ENCODE results near the gene KIF15.

The KIF15 gene

DNA sequence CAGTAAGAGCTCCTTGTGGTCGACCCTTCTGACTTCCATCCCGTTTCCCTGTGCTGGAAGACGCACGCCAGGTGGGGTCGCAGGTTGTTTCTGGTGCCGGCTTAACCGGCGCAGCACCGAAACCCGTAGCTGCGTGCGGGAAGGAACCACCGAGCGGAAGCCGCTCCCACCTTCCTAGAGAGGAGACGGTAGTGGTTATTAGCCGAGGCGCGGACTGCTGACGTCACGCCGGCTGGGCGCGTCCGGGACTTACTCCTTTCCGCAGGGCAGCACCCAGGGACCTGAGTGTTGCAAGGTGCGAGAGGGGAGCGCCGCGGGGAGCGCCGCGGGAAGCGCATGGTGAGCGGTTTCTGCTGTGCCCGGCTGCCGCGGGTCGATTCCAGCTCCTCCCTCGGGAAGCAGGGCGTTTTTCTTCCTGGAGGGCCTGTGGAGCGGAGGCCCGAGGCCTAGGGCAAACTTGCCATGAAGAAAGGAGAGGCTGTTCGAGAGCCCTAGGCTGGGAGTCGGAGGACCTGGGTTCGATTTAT is 32.1 kb upstream of the KIF15 start, which contains the start of gene ZNF501 (continued):
- peak; percentile 65; the same call in 1 of the 2 replicates for TF ChIP-seq ZNF580 (tag by site-specific recombination; IDR thresholded peaks at IDR 0.05)
- TF ChIP-seq ZNF138 (tag by site-specific recombination; IDR thresholded peaks at IDR 0.05; ENCODE audit: borderline replicate concordance), result no peak
- peak; percentile 58 for TF ChIP-seq SETDB1 (IDR thresholded peaks at IDR 0.05; ENCODE audit: insufficient read length, low read length)

GRCh38 chr3:44734646-44735168 is 26.9 kb upstream of the KIF15 start:
- peak; percentile 93 for TF ChIP-seq ZNF501 (tag by site-specific recombination; IDR thresholded peaks at IDR 0.05)
- TF ChIP-seq TRIM28 (IDR thresholded peaks at IDR 0.05; ENCODE audit: borderline replicate concordance, low read length), result peak; percentile 93; the same call in 1 of the 2 replicates
- peak; percentile 96 for TF ChIP-seq SETDB1 (IDR thresholded peaks at IDR 0.05; ENCODE audit: insufficient read length, low read length)
- TF ChIP-seq ZNF768 (tag by site-specific recombination; IDR thresholded peaks at IDR 0.05), result no peak
- no peak for TF ChIP-seq ZNF221 (tag by site-specific recombination; IDR thresholded peaks at IDR 0.05; ENCODE audit: borderline replicate concordance)
- no peak for TF ChIP-seq KLF10 (tag by site-specific recombination; IDR thresholded peaks at IDR 0.05)
- peak; percentile 71; the same call in 1 of the 2 replicates for TF ChIP-seq ZNF274 (IDR thresholded peaks at IDR 0.05; ENCODE audit: low read length)
- TF ChIP-seq ZNF274 (tag by site-specific recombination; IDR thresholded peaks at IDR 0.05; ENCODE audit: borderline replicate concordance), result peak; percentile 87
- Histone ChIP-seq H3K36me3 (ENCODE audit: control insufficient read depth in 2 of 2, insufficient read depth in 1 of 2, low read length in 2 of 2) (peaks cover 0 to 30% of the 10 kb centered on the region in 2 experiments; a peak in 1 of 3 replicates), H3K4me1 (ENCODE audit: control insufficient read depth, insufficient read depth, low read length) (no peaks in the 10 kb centered on the region), H3K9me3 (ENCODE audit: control insufficient read depth, insufficient read depth, low read depth, low read length) (no peaks in the 10 kb centered on the region), H3K27ac (ENCODE audit: extremely low read depth, low read depth, low read length) (no peak overlapping the region), H3K4me3 (ENCODE audit: low read depth, low read length) (no peak overlapping the region)
- POLR2A ChIA-PET, result no interaction called here
- CTCF ChIA-PET, result no interaction called here

GRCh38 chr3:44761101-44761423 is 532 bp upstream of the KIF15 start:
- POLR2A ChIA-PET, result interaction anchor here (1.1 to 1.4 kb wide), 4 partner anchors 31 to 215 kb away, joined by 3 to 11 read pairs (median 5); partner anchors contain the start of genes EXOSC7, ZDHHC3, ZNF35 and ZNF501
- Histone ChIP-seq H3K27ac (ENCODE audit: extremely low read depth, low read depth, low read length) (peak overlapping the region; percentile 41; the same call in 1 of the 2 replicates), H3K9me3 (ENCODE audit: control insufficient read depth, insufficient read depth, low read depth, low read length) (no peaks in the 10 kb centered on the region), H3K4me3 (ENCODE audit: low read depth, low read length) (peak overlapping the region; percentile 87), H3K36me3 (ENCODE audit: control insufficient read depth in 2 of 2, insufficient read depth in 1 of 2, low read length in 2 of 2) (peaks cover 0 to 49% of the 10 kb centered on the region in 2 experiments; a peak in 2 of 3 replicates), H3K4me1 (ENCODE audit: control insufficient read depth, insufficient read depth, low read length) (no peaks in the 10 kb centered on the region)
- CTCF ChIA-PET, result interaction anchor here (0.5 to 0.7 kb wide), 4 partner anchors 86 to 228 kb away, joined by 3 to 4 read pairs (median 4); no protein-coding TSS in a partner anchor
- TF ChIP-seq ZNF571 (tag by site-specific recombination; IDR thresholded peaks at IDR 0.05), result no peak
- no peak for TF ChIP-seq ZNF529 (tag by site-specific recombination; IDR thresholded peaks at IDR 0.05; ENCODE audit: insufficient replicate concordance)
- no peak for TF ChIP-seq ZNF341 (tag by site-specific recombination; IDR thresholded peaks at IDR 0.05; ENCODE audit: low read depth)
- no peak for TF ChIP-seq KLF9 (tag by site-specific recombination; IDR thresholded peaks at IDR 0.05; ENCODE audit: low read depth)
- TF ChIP-seq ZNF394 (tag by site-specific recombination; IDR thresholded peaks at IDR 0.05; ENCODE audit: borderline replicate concordance), result no peak
- TF ChIP-seq ZBTB1 (tag by site-specific recombination; IDR thresholded peaks at IDR 0.05), result no peak
- no peak for TF ChIP-seq ZNF366 (tag by site-specific recombination; conservative IDR thresholded peaks at IDR 0.05)
- TF ChIP-seq ZBTB20 (tag by site-specific recombination; IDR thresholded peaks at IDR 0.05), result no peak
- TF ChIP-seq ZNF10 (tag by site-specific recombination; IDR thresholded peaks at IDR 0.05), result no peak
- no peak for TF ChIP-seq ZNF335 (tag by site-specific recombination; conservative IDR thresholded peaks at IDR 0.05)
- no peak for TF ChIP-seq ZNF426 (tag by site-specific recombination; IDR thresholded peaks at IDR 0.05)
- TF ChIP-seq, protein P1, sequence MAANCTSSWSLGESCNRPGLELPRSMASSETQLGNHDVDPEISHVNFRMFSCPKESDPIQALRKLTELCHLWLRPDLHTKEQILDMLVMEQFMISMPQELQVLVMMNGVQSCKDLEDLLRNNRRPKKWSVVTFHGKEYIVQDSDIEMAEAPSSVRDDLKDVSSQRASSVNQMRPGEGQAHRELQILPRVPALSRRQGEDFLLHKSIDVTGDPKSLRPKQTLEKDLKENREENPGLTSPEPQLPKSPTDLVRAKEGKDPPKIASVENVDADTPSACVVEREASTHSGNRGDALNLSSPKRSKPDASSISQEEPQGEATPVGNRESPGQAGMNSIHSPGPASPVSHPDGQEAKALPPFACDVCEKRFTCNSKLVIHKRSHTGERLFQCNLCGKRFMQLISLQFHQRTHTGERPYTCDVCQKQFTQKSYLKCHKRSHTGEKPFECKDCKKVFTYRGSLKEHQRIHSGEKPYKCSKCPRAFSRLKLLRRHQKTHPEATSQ (tag by site-specific recombination; IDR thresholded peaks at IDR 0.05), result no peak
- TF ChIP-seq ZNF324 (tag by site-specific recombination; IDR thresholded peaks at IDR 0.05), result no peak
- TF ChIP-seq GLIS2 (tag by site-specific recombination; IDR thresholded peaks at IDR 0.05), result no peak
- no peak for TF ChIP-seq ZNF514 (tag by site-specific recombination; IDR thresholded peaks at IDR 0.05)
- TF ChIP-seq ZNF19 (tag by site-specific recombination; IDR thresholded peaks at IDR 0.05; ENCODE audit: low read depth), result no peak
- TF ChIP-seq ZNF670 (tag by site-specific recombination; IDR thresholded peaks at IDR 0.05; ENCODE audit: low read depth), result no peak
- no peak for TF ChIP-seq ZNF747 (tag by site-specific recombination; IDR thresholded peaks at IDR 0.05)
- TF ChIP-seq, protein P2, sequence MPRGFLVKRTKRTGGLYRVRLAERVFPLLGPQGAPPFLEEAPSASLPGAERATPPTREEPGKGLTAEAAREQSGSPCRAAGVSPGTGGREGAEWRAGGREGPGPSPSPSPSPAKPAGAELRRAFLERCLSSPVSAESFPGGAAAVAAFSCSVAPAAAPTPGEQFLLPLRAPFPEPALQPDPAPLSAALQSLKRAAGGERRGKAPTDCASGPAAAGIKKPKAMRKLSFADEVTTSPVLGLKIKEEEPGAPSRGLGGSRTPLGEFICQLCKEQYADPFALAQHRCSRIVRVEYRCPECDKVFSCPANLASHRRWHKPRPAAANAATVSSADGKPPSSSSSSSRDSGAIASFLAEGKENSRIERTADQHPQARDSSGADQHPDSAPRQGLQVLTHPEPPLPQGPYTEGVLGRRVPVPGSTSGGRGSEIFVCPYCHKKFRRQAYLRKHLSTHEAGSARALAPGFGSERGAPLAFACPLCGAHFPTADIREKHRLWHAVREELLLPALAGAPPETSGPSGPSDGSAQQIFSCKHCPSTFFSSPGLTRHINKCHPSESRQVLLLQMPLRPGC (tag by site-specific recombination; IDR thresholded peaks at IDR 0.05), result no peak
